Right cardiac atrium (tissue), 5 donors: ENCODE results near the gene EFS. TPM values are rescaled to one million over a fixed set of nuclear protein-coding genes. Genes with fewer than 3 reads are reported as not detected.
A peak's percentile ranks its signal among the peaks of the same experiment; 100 is the strongest.

Experiments used
- ATAC-seq, 2 donors: fragments of 200-7000 bp; cut with Tn5 transposase; one replicate each; pipeline versions ENCODE4 v1.8.0 to v1.9.1; 2020; ENCODE audit warnings: moderate library complexity in 2 of 2, mild to moderate bottlenecking in 1 of 2
- DNase-seq, 3 donors: peaks; one replicate each; pipeline ENCODE4 v3.0.0-alpha.2; 2020
- H3K27ac ChIP-seq: one replicate; pipeline ENCODE4 v1.5.1; 2013; ENCODE audit warnings: mild to moderate bottlenecking, low read length, control low read depth, moderate library complexity
- H3K27me3 ChIP-seq: one replicate; pipeline ENCODE4 v1.6.1; 2013; ENCODE audit not compliant: control insufficient read depth, insufficient read depth
- H3K4me1 ChIP-seq: one replicate; pipeline ENCODE4 v1.6.1; 2013; ENCODE audit warnings: low read length; ENCODE audit not compliant: control insufficient read depth, insufficient read depth
- H3K4me3 ChIP-seq: one replicate; pipeline ENCODE4 v1.5.1; 2013; ENCODE audit warnings: low read length, control low read depth
- H3K9me3 ChIP-seq: one replicate; pipeline ENCODE4 v1.6.1; 2013; ENCODE audit warnings: low read length; ENCODE audit not compliant: control insufficient read depth
- WGBS: extraction: QIAGEN DNeasy Blood & Tissue Kit; methylation state at CpG from one replicate; pipeline ENCODE4 v1.1.7; 2013; 5-methylcytosine and 5-hydroxymethylcytosine counted together
- intact Hi-C, 4 donors: fragments of 100-400 bp; cut with DNase I; formaldehyde crosslinking; loops; one replicate each; pipeline versions ENCODE4 v1.11.0 to v1.14.0; 2022 to 2023
- long read RNA-seq, 4 donors: library from polyadenylated mRNA; unstranded; transcript quantifications; one replicate each; pipeline ENCODE4 v2.0.0, GENCODE V29; 2020 to 2021
- polyA plus RNA-seq: library from polyadenylated mRNA; stranded (reverse); fragments of 200-250 nt; gene quantifications from one replicate; pipeline ENCODE4 v1.2.3, GENCODE V29; 2013
- total RNA-seq, 4 donors: library from RNA; stranded (reverse); fragmentation: NEBNext Ultra II Directional; extraction: Animal tissue kit (Norgen Biotek cat#: 25700); gene quantifications; one replicate each; pipeline ENCODE4 v1.2.1, GENCODE V29; 2021
- donor health status: healthy with polysubstance abuse.
- donor health status: DM: no; HTN: yes; CAD: no.
- donor health status: DM: no; HTN: no; CAD: no.
- donor health status: DM: no; HTN: yes; CAD: no; lungs with severe emphysema.
- donor health status: DM: yes; HTN: yes; CAD: no.

Gene EFS, protein sequence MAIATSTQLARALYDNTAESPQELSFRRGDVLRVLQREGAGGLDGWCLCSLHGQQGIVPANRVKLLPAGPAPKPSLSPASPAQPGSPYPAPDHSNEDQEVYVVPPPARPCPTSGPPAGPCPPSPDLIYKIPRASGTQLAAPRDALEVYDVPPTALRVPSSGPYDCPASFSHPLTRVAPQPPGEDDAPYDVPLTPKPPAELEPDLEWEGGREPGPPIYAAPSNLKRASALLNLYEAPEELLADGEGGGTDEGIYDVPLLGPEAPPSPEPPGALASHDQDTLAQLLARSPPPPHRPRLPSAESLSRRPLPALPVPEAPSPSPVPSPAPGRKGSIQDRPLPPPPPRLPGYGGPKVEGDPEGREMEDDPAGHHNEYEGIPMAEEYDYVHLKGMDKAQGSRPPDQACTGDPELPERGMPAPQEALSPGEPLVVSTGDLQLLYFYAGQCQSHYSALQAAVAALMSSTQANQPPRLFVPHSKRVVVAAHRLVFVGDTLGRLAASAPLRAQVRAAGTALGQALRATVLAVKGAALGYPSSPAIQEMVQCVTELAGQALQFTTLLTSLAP
- total RNA-seq: 10 to 100 TPM in 1 of 4 donors, 1 to 10 TPM in 3; 6.7 to 10.1 (median 7.8) TPM
- polyA plus RNA-seq: 6.2 TPM
- long read RNA-seq, donor 1, partial matches to known transcripts: 3 of 7 reads
- long read RNA-seq, donor 1, other reads (novel, unspliced or antisense): 2 of 7 reads
- long read RNA-seq, donor 2, partial matches to known transcripts: 3 of 6 reads
- long read RNA-seq, donor 2, other reads (novel, unspliced or antisense): 1 of 6 reads
- long read RNA-seq, donor 3, partial matches to known transcripts: 3 of 6 reads
- long read RNA-seq, donor 3, other reads (novel, unspliced or antisense): 3 of 6 reads
- long read RNA-seq, donor 4, partial matches to known transcripts: 5 of 7 reads
- long read RNA-seq, donor 4, other reads (novel, unspliced or antisense): 1 of 7 reads

- intact Hi-C loops: no loop called here
- DNase-seq (peak; percentile 72 to 91 (median 89)), ATAC-seq (peak; percentile 65 to 71)
- Histone ChIP-seq H3K4me3 (peak within 1 kb of the TSS; percentile 40), H3K4me1 (no peaks in the 10 kb centered on the region), H3K9me3 (no peaks in the 10 kb centered on the region), H3K27me3 (no peaks in the 10 kb centered on the region), H3K27ac (peak within 1 kb of the TSS; percentile 81)
- WGBS: 5% methylated on average over 74 of the region's 74 CpGs
Measured at GRCh38 chr14:23365036-23365731, at the start of gene EFS. Gene EFS (minus strand): TSS chr14:23365172. CDS start chr14:23365025, 147 bp downstream.

GRCh38 chr14:23414254-23414653, 49.3 kb upstream of the EFS start:
- H3K4me1 ChIP-seq: no peaks in the 10 kb centered on the region
- intact Hi-C loops: no loop called here
- WGBS: 35% methylated on average over 3 of the region's 3 CpGs
- H3K4me3 ChIP-seq: no peak overlapping the region
- no peaks in the 10 kb centered on the region for H3K27me3 ChIP-seq
- peak in 1 of 3 donors; percentile 10 for DNase-seq
- ATAC-seq: peak in 1 of 2 donors; percentile 14
- no peaks in the 10 kb centered on the region for H3K9me3 ChIP-seq
- peak overlapping the region; percentile 27 for H3K27ac ChIP-seq

DNA sequence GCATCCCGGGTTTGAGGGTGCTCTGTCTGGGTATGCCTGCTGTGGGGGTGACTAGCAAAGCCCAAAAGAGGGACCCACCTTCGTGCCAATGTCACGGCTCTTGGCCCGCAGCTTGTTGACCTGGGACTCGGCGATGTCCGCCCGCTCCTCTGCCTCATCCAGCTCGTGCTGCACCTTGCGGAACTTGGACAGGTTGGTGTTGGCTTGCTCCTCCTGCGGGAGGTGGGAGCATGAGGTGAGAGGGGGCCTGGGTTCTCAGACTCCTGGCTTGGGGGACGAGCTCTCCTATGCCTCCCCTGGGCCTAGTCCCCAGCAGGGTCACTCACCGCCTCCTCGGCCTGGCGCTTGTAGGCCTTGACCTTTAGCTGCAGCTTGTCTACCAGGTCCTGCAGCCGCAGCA, 48.7 kb upstream of the EFS start:
- H3K4me3 ChIP-seq: no peak overlapping the region
- WGBS: 85% methylated on average over 16 of the region's 16 CpGs
- H3K27ac ChIP-seq: no peak overlapping the region
- H3K9me3 ChIP-seq: no peaks in the 10 kb centered on the region
- intact Hi-C loops: no loop called here
- ATAC-seq: no peak
- DNase-seq: peak in 1 of 3 donors; percentile 37
- no peaks in the 10 kb centered on the region for H3K4me1 ChIP-seq
- H3K27me3 ChIP-seq: no peaks in the 10 kb centered on the region

DNA sequence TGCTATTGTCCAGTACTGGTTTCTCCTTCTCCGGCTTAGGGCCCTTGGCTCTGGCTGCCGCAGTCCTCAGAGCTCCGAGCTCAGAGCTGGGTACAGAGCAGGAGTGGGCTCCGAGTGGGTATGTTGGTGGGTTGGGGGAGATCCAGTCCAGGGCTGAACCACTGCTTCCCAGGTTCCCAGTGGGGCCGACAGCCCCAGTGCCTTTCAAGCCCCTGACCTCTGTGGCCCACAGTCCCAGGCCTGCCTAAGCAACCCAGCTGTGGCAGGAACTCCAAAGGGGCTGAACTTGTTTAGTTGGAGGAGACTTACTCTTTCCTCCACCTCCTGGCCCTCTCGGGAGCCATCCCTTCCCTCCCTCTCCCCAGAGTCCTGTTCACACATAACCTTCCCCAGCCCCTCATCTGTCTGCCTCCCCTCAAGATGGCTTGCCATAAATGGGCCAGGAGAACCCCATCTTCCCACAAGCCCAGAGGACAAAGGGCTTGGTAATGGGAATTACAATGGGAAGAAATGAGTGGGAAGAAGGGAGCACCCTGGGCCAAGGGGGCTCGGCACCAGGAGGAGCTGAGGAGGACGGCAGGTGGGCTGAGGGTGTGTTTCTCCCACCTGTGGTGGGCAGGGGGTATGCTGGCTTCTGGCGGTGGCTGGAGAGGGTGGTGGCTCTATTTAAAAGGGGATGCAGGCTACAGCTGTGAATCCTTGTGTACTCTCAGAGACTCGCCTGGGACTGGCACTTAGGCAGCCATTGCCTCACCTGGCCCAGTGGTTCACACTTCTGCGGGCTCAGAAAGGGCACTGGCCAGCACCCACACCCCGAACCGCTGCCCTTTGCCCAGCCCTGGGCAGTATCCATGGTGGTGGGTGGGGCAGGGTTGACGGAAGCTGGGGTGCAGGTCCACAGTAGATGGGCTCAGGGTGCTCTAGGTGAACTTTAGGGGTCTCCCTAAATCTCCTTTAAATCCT, 46.9 kb upstream of the EFS start:
- ATAC-seq (no peak), DNase-seq (peak in 1 of 3 donors; percentile 33)
- Histone ChIP-seq H3K4me1 (no peaks in the 10 kb centered on the region), H3K27ac (peak overlapping the region; percentile 86), H3K9me3 (no peaks in the 10 kb centered on the region), H3K27me3 (no peaks in the 10 kb centered on the region), H3K4me3 (no peak overlapping the region)
- 81% methylated on average over 14 of the region's 14 CpGs for WGBS
- intact Hi-C loops: no loop called here

- peak; percentile 67 to 74 (median 72) for DNase-seq
- Histone ChIP-seq H3K9me3 (no peaks in the 10 kb centered on the region), H3K27me3 (no peaks in the 10 kb centered on the region), H3K4me3 (no peak overlapping the region), H3K27ac (peak overlapping the region; percentile 86), H3K4me1 (no peaks in the 10 kb centered on the region)
- peak; percentile 47 to 64 for ATAC-seq
- 58% methylated on average over 14 of the region's 14 CpGs for WGBS
- intact Hi-C loops: loop anchor here in 2 of 4 donors (2.0 to 5.0 kb wide), 2 partner anchors 32 to 33 kb away; no protein-coding TSS in a partner anchor
Measured at GRCh38 chr14:23409966-23410635, 45.1 kb upstream of the EFS start.

GRCh38 chr14:23409475-23409874, 44.5 kb upstream of the EFS start:
- intact Hi-C loops: loop anchor here in 2 of 4 donors (2.0 to 5.0 kb wide), 2 partner anchors 33 kb away; no protein-coding TSS in a partner anchor
- Histone ChIP-seq H3K4me3 (no peak overlapping the region), H3K9me3 (no peaks in the 10 kb centered on the region), H3K27me3 (no peaks in the 10 kb centered on the region), H3K4me1 (no peaks in the 10 kb centered on the region), H3K27ac (peak overlapping the region; percentile 86)
- ATAC-seq: peak; percentile 50 to 60
- WGBS: 53% methylated on average over 2 of the region's 2 CpGs
- DNase-seq: peak; percentile 38 to 76 (median 72)

DNA sequence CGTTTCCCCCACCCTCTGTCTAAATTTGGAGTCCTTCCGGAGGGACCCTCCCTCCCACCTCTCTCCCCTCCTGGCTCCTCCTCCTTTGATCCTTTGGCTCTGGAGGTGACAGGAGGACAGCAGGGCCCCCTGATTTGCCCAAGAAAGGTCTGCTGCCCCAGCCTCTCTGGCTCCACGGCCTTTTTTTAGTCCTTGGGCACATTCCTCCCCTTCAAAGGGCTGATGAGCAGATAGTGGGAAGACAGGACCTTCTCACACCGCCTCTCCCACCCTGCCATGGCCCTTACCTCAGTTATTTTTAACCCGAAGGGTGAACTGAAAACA, 43.3 kb upstream of the EFS start:
- H3K4me3 ChIP-seq: peak overlapping the region; percentile 37
- peak; percentile 46 to 52 for ATAC-seq
- intact Hi-C loops: loop anchor here in 2 of 4 donors (2.0 to 5.0 kb wide), 2 partner anchors 34 to 35 kb away; no protein-coding TSS in a partner anchor
- DNase-seq: peak; percentile 46 to 77 (median 68)
- H3K4me1 ChIP-seq: no peaks in the 10 kb centered on the region
- H3K9me3 ChIP-seq: no peaks in the 10 kb centered on the region
- peak overlapping the region; percentile 85 for H3K27ac ChIP-seq
- 28% methylated on average over 5 of the region's 5 CpGs for WGBS
- H3K27me3 ChIP-seq: no peaks in the 10 kb centered on the region

GRCh38 chr14:23407516-23408306, 42.7 kb upstream of the EFS start, which contains the start of gene MYH6:
Gene MYH6 (minus strand): TSS chr14:23408273. CDS start chr14:23407223, 1,050 bp downstream.
- H3K4me1 ChIP-seq: no peaks in the 10 kb centered on the region
- H3K9me3 ChIP-seq: no peaks in the 10 kb centered on the region
- DNase-seq (peak in 2 of 3 donors; percentile 4 to 25), ATAC-seq (no peak)
- 56% methylated on average over 15 of the region's 15 CpGs for WGBS
- peak within 1 kb of the TSS; percentile 37 for H3K4me3 ChIP-seq
- intact Hi-C loops: loop anchor here in 2 of 4 donors (2.0 to 5.0 kb wide), 2 partner anchors 35 kb away; no protein-coding TSS in a partner anchor
- H3K27me3 ChIP-seq: no peaks in the 10 kb centered on the region
- H3K27ac ChIP-seq: peak within 1 kb of the TSS; percentile 85
